ENCODE results near the gene AKAP1.

GRCh38 chr17:57110152-57110542 lies 25.1 kb downstream of the AKAP1 start:
- TF ChIP-seq CTCF (conservative IDR thresholded peaks at IDR 0.05; ENCODE audit: low read depth, low read length) (no peak), EZH2 (IDR thresholded peaks at IDR 0.05; ENCODE audit: low read length, unreplicated experiment) (no peak)
